NCI-H446 (cell line): ENCODE data around the gene HMCN1.

Source experiments
- DNase-seq, 2 experiments: peaks; one replicate each; lab custom pipeline; 2025; lab: John Stamatoyannopoulos, UW

HMCN1 gene

GRCh38 chr1:185733818-185734735 lies at the start of gene HMCN1:
Gene HMCN1, plus strand, starts transcription at chr1:185734391. Its CDS starts 389 bp downstream, at chr1:185734780.
- DNase-seq, result peak; percentile 26 to 85

GRCh38 chr1:185686821-185687778 lies 47.1 kb upstream of the HMCN1 start:
- no peak for DNase-seq

- DNase-seq, result no peak
These were observed 43.7 kb upstream of the HMCN1 start for GRCh38 chr1:185690527-185690926.

- DNase-seq, result no peak
These were observed 40.5 kb upstream of the HMCN1 start for GRCh38 chr1:185693654-185694053.

GRCh38 chr1:185694081-185694480 lies 40.1 kb upstream of the HMCN1 start:
- no peak for DNase-seq

- peak in 1 of 2 experiments; percentile 17 for DNase-seq
These were observed 38.9 kb upstream of the HMCN1 start for GRCh38 chr1:185695299-185695698.

GRCh38 chr1:185696422-185697150 lies 37.6 kb upstream of the HMCN1 start:
- DNase-seq, result no peak

GRCh38 chr1:185699874-185700273 lies 34.3 kb upstream of the HMCN1 start:
- DNase-seq, result no peak

GRCh38 chr1:185701650-185702049 lies 32.5 kb upstream of the HMCN1 start:
- no peak for DNase-seq

GRCh38 chr1:185704181-185704580 lies 30.0 kb upstream of the HMCN1 start:
- no peak for DNase-seq

- DNase-seq, result no peak
These were observed 18.1 kb upstream of the HMCN1 start for GRCh38 chr1:185716095-185716494.

- DNase-seq, result peak in 1 of 2 experiments; percentile 51
These were observed 15.2 kb upstream of the HMCN1 start for GRCh38 chr1:185719021-185719420.

GRCh38 chr1:185720633-185721272 lies 13.4 kb upstream of the HMCN1 start:
- peak; percentile 39 to 62 for DNase-seq

- DNase-seq, result peak in 1 of 2 experiments; percentile 24
These were observed 12.6 kb upstream of the HMCN1 start for GRCh38 chr1:185721553-185721952.

- DNase-seq, result no peak
These were observed 12.1 kb upstream of the HMCN1 start for GRCh38 chr1:185722098-185722497.

- DNase-seq, result no peak
These were observed 6.5 kb upstream of the HMCN1 start for GRCh38 chr1:185727726-185728125.

- DNase-seq, result no peak
These were observed 2.7 kb upstream of the HMCN1 start for GRCh38 chr1:185731446-185731845.

- DNase-seq, result no peak
These were observed 1.2 kb upstream of the HMCN1 start for GRCh38 chr1:185732951-185733350.

- DNase-seq, result no peak
These were observed 924 bp downstream of the HMCN1 start for GRCh38 chr1:185734929-185735700.

GRCh38 chr1:185735701-185736064 lies 1.5 kb downstream of the HMCN1 start:
- DNase-seq, result no peak

- no peak for DNase-seq
These were observed 5.8 kb downstream of the HMCN1 start for GRCh38 chr1:185739967-185740366.
